ENCODE data around the gene TMEM163.

The TMEM163 gene

DNA sequence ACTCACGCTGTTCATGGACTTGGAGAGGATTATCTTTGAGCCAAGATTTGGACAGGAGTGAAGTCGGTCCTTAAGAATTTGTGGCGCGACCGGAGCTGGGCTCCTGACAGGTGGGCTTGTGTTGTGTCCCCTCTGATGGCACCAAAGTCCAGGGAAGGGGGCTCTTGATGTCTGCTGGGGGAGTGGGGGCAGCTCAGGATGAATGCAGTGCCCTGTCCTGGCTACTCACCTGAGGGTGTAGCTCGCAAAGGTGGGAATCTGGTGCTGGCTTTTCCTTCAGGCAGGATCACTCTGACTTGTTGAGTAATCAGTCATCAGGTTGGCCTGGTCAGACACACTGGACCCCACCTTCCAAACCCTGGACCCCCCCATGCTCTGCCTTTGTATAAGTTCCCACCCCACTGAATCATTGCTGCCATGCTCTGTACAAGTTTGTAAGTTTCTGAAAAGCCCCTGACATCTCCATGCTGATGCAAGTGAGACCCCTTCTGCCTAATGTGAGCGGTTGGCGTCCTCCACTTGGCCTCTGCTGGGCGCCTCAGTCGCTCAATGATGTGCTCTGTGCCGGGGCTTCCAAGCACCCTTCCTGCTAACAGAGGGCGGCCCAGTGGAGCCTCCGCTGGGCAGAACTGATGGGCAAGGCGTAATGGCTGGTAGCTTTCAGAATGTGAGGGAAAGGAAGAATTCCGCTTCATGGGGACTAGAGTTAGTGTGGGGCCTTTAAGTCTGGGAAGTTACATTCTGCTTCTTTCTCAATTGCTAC is 268.9 kb downstream of the TMEM163 start:
- FAIRE-seq (no peak), DNase-seq (ENCODE audit: extremely low spot score, insufficient read length, low read depth) (no peak)

DNA sequence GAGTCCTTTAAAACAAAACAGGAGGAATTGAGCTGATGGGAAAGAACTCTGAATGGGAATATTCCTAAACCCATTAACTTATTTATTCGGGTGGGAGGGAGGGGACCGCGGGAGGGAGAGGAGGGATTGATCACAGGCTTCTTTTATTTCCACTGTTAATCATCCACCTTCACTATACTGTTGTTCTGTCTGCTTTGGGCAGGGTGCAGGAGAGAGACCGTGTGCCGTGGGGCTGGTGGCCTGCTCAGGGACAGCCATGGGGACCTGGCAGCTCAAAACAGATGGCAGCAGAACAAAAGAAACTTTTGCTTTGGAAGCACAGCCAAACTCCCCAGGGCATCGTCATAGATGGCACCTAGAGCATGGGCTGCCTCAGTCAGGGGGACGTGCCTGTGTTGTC is 269.6 kb downstream of the TMEM163 start:
- FAIRE-seq: no peak
- no peak for DNase-seq (ENCODE audit: extremely low spot score, insufficient read length, low read depth)

DNA sequence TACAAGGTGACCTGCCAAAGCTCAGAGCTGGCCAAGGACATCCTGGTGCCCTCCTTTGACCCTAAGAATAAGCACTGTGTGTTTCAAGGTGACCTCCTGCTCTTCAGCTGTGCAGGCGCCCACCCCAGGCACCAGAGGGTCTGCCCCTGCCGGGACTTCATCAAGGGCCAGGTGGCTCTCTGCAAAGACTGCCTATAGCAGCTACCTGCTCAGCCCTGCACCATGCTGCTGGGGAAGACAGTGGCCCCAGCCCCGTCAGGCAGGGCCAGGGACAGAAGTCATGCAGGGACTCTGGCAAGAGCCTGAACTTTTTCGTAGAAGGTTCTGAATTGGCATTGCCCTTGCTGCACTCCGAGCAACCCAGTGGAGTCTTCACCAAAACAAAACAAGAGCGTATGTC is 270.1 kb downstream of the TMEM163 start:
- FAIRE-seq: no peak
- DNase-seq (ENCODE audit: extremely low spot score, insufficient read length, low read depth): no peak

DNA sequence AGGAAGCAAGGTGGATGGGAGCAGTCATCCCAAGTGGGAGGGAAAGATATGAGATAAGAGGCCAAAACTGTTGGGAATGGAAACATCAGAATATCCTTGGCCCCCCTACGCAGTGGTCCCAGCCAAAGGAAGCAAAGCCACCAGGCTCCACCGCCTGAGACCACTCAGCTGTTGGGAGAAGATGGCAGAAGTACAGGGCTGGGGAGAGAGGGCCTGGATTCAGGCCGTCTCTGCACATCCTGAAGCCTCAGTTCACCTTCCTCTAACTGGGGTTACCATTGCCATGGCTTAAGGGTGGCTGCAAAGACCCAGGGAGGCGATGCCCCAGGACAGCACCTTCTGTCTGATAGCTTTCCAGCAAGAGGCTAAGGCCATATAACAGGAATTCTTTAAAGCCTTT is 271.1 kb downstream of the TMEM163 start:
- FAIRE-seq: no peak
- DNase-seq (ENCODE audit: extremely low spot score, insufficient read length, low read depth): no peak

DNA sequence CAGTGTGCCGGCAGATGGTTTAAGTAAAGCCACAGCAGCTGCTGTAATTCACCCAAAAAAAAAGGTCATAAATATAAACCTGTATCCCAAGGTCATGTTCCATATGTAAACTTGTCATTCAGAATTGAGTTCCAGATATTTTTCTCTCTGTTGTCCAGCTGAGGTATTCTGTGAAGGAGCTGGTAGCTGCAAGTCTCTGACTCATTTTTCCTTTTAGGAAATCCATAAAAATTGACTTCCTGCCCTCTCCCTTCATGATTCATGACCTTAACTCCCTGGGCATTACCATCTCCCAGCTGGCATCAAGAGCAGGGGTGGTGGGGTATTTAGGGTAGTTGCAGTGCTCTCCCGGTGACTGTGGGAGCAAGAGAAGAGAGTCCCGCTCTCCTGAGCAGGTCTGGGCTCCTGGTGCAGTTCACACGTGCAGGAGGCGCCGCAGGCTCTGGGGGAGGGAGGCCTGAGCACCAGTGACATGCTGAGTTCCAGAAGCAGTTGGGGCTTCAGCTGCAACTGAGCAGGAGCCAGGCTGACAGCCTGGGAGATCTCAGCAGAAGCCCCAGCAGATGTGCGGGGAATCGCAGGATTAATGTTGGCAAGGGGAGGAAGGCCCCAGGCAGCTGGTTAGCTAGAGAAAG is 272.3 kb downstream of the TMEM163 start:
- no peak for FAIRE-seq
- no peak for DNase-seq (ENCODE audit: extremely low spot score, insufficient read length, low read depth)

DNA sequence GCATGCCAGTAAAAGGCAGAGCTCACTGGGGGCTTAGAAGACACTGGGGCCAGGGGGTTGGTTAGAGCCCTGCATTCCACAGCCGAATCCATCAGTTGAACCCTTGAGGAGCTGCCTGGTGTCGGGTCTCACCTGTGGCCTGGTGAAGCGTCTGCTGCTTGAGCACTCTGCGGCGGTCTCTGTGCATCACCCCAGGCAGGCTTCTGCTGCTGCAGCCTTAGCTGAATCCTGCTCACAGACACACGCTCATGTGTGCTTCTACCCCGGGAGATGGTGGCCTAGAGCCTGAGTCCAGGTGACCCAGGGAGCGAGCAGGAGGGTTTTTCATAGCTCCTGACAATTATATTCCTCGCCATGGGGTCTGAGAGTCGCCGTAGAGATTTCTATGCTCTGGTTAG is 272.8 kb downstream of the TMEM163 start:
- DNase-seq (ENCODE audit: extremely low spot score, insufficient read length, low read depth) (no peak), FAIRE-seq (no peak)

DNA sequence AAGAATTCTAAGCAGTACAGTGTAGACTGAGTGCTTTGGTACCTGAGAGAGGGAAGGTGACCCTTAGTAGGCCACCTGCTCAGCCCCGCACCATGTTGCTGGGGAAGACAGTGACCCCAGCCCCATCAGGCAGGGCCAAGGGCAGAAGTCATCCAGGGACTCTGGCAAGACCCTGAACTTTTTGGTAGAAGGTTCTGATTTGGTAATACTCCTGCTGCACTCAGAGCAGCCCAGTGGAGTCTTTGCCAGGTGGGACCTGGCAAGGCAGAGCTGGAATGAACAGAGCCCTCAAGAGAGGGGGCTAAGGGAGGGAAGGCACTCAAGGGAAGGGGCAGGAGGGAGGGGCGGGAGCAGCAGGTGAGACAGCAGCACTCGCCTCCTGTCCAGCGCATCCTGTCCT is 273.7 kb downstream of the TMEM163 start:
- FAIRE-seq: no peak
- DNase-seq (ENCODE audit: extremely low spot score, insufficient read length, low read depth): no peak

DNA sequence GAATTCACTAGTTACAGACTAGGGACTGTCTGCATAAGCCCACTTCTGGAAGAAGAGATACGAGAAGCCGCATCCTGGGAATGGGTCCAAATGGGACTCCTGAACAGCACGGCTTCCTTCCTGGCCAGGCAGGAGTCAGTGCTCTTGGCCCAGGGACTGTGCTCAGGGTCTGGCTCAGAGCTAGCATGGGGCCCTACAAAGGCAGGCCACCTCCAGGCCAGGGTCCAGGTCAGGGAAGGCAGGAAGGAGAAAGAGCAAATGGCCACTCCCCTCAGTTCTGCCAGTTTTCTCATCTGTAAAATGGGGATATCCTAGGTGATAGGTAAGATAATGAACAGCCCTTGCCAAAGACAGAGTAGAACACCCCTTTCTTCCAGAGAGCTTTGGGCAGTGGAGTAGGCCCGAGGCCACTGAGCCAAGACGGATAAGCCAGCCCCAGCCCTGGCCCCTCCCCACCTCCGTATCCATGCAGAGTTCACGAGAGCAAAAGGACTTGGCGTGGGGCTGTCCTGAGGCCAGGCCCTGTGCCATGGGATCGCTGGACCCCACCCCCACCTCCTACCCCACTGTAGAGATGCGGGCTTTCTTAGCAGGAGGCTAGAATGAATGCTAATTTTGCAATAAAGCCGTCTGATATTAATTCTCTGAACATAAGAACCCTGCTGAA is 274.9 kb downstream of the TMEM163 start:
- DNase-seq (ENCODE audit: extremely low spot score, insufficient read length, low read depth): no peak
- no peak for FAIRE-seq

DNA sequence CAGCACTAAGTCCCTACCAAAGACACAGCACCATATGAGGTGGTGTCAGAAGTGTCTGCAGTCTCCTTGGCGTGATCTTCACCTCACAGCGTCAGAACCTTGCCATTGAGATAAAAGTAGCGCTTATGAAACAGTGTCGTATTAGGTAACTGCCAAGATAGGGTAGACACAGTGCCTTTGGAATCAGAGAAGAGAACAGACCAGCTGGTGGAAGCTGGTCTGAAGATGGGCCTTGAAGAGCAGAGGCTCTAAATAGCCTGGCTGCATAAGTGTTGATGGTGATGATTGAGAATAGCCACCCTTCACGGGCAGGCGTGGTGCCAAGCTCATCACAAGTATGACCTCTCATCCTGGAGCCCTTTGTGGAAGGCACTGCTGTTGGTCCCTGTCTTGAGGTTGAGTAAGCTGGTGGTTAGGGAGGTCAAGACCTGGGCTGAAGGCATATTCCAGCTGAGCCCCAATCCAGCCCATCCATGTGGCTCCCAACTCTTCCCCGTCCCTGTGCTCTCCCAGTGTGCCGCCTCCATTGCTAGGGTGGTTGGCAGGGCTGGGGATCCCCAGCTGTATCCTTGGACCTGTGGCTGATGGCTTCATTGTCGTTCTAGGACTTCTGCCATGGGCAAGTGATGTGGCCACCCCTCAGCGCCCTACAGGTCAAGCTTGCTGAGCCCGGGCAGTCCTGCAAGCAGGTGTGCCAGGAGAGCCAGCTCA is 277.5 kb downstream of the TMEM163 start:
- DNase-seq (ENCODE audit: extremely low spot score, insufficient read length, low read depth): no peak
- no peak for FAIRE-seq

DNA sequence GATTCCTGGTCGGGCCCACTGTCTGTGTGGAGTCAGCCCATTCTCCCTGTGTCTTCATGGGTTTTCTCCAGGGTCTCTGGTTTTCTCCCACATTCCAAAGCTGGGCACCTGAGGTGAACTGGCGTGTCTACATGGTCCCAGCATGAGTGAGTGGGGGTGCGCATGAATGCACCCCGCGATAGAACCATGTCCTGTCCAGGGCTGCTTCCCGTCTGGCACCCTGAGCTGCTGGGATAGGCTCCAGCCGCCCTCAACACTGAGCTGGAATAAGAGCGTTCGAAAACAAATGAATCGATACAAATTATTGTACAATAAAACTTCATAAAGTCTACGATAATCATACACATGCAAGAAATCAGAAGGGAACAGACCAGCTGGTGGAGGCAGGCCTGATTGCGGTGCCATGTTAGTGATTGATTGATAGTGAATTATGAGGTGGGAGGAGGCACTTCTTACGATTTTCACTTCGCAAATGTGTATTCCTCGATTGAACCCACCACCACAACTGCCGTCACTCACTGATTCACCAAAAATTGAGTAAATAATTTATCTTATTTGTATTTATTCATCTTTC is 278.4 kb downstream of the TMEM163 start:
- FAIRE-seq: no peak
- no peak for DNase-seq (ENCODE audit: extremely low spot score, insufficient read length, low read depth)

DNA sequence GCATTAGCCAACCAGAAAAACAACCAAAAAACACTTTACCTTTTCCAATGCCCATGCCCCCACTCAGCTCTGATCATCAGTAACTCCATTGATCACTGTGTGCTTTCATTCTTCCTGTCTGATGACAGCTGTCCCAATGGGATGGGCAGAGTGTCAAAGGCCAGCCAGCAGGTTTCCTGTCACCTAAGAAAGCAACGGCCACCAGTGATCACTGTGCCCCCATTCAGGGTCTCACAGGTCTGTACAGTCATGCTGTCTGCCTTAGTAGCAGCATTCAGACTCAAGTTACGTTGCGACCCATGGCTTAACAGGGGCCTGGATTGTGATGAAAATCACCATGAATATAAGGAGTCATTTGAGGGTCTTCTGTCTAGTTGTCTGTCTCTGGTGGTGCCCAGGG is 280.4 kb downstream of the TMEM163 start:
- DNase-seq (ENCODE audit: extremely low spot score, insufficient read length, low read depth) (no peak), FAIRE-seq (no peak)

DNA sequence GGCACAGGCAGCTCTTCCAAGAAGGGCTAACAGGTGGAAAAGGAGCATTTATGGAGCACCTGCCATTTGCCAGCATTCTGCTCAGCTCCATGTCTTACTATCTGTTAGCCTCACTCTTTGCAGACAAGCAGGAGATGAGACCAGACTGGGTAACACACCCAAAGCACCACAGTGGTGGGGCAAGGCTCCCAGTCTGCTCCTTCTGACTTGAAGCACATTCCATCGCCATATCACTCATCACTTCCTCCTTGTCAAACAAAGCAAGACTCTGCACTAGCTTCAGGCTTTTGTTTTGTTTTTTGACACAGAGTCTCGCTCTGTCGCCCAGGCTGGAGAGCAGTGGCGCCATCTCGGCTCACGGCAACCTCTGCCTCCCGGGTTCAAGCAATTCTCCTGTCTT is 282.1 kb downstream of the TMEM163 start:
- DNase-seq (ENCODE audit: extremely low spot score, insufficient read length, low read depth) (no peak), FAIRE-seq (no peak)

DNA sequence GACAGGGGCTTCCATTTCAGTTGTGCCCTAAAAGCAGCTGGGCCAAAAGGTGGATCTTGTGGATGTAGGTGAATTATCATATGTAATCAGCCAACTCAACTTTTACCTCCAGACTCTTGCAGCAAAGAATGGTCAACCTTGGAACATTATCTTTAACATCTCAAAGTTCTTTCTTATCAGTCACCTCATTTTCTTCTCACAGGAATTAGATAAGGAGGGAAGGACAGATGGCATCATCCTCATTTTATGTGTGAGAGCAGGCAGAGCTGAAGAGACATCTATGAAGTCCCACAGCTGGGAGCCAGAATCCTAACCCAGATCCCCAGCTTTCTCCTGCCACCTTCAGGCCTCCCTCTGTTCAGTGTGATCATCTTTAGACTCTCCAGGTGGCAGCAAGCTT is 282.9 kb downstream of the TMEM163 start:
- no peak for FAIRE-seq

DNA sequence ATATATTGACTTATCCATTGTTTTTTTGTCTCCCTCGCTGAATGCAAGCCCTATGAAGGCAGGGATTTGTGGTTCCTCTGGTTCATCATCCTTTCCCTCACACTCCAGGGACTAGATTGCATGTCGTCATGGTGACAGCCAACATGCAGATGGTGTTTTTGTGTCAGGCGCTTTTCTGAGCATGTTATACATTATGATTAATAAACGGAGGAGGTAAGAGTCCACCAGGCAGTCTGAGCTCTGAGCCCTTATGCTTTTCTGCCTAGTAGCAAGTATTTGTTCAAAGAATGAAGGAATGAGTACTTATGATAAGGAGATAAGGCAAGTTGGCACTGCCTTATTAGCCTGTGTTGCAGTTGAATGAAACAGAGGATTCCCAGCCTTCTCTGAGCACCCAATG is 283.3 kb downstream of the TMEM163 start:
- DNase-seq (ENCODE audit: extremely low spot score, insufficient read length, low read depth): no peak

More for the DNA sequence above, 282.9 kb downstream of the TMEM163 start:
- no peak for DNase-seq (ENCODE audit: extremely low spot score, insufficient read length, low read depth)

DNA sequence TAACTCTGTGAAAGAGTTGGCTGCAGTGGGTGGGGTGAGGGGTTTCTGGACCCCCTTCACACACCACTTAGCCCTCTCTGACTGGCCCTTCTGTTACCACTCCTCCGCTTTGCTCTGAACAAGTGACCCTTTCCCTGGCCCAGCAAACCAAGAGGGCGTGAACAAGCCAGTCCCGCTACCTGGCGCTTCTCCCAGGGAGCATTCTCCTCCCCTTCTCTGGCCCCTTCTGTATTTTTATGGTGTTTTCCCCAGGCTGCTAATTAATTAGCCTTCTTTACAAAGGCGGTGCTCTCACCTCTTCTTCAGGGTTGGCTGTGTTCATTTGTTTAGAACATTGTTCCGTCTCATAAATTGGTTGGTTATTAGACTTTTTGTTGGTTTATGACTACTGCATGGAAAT is 284.8 kb downstream of the TMEM163 start:
- FAIRE-seq: no peak
- DNase-seq (ENCODE audit: extremely low spot score, insufficient read length, low read depth): no peak

More for the DNA sequence above, 283.3 kb downstream of the TMEM163 start:
- no peak for FAIRE-seq

DNA sequence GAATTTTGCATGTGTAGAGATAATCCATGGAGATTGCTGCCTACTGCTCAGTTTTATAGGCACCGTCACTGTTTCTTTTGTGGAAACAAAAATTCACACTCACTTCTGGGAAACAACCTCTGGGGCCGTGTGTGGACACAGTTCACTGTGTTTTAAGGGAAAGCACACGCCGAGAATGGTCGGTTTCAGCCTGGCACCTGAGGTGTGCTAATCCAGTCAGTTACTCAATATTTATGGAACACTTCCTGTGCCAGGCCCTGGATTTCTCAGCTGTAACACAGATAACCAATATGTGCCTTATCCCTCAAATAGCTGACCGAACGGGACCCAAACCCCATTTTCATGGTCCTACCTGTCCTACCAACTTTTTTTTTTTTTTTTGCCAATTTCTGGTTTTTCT is 285.3 kb downstream of the TMEM163 start:
- DNase-seq (ENCODE audit: extremely low spot score, insufficient read length, low read depth) (no peak), FAIRE-seq (no peak)

DNA sequence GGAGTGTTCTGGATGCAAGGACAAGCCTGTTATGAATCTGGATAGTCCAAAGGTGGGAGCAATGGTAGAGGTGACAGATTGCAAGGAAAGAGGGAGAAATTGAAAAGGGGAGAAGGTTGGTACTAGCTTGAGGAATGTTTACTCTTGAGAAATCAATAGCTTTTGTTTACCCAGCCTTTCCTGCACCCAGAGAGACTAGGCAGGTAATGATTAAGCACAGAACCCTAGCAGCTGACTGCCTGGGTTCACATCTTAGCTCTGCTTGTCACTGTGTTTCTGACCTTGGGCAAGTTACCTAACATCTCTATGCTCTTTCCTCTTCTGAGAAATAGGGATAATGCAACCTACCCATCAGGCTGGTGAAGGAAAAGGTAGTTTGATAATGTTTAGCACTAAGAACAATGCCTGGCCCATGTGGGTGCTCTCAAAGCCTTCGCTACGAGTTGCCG is 286.3 kb downstream of the TMEM163 start:
- DNase-seq (ENCODE audit: extremely low spot score, insufficient read length, low read depth) (no peak), FAIRE-seq (no peak)

DNA sequence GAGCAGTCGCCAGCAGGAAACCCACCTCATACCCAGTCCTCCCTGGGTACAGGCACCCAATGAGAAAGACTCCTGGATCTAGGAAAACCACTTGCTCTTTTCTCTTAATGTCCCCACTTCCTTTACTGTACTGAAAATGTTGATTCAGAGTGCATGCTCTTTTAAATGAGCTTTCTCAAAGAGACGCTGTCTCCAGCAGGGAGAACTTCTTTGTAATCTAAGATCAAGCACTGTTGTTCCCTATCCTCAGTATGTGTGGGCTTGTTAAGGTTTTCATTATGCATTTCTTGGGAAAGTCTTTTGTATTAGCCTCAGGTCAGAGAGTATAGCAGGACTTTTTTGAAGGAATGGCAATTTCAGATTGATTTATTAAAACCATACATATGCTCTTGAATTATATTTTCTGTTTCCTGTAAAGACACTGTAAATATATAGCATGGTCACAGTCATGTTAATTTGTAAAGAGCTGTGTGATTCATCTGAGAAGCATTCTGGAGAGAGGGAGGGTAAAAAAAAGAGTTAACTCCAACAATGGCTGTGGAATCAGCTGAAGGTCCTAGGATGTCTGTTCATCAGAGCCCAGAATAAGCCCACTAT is 286.9 kb downstream of the TMEM163 start:
- no peak for DNase-seq (ENCODE audit: extremely low spot score, insufficient read length, low read depth)
- FAIRE-seq: no peak

DNA sequence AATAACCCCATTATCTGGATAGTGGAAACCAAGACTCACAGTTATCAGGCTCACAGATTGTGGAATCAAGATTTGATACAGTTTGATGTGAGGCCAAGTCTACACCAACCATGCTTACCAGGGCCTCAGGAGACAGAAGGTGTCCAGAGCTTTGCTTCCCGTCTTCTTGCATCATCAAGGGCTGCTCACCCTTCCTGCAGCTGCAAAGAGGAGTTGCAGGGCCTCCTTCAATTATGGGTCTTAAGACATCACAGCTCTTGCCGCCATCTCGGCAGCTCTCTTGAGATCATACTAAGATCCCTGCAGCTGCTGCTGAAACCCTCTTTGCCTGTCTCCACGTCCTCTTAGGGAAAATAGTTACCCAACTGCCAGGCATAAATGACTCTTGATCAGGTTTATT is 288.9 kb downstream of the TMEM163 start:
- no peak for FAIRE-seq

DNA sequence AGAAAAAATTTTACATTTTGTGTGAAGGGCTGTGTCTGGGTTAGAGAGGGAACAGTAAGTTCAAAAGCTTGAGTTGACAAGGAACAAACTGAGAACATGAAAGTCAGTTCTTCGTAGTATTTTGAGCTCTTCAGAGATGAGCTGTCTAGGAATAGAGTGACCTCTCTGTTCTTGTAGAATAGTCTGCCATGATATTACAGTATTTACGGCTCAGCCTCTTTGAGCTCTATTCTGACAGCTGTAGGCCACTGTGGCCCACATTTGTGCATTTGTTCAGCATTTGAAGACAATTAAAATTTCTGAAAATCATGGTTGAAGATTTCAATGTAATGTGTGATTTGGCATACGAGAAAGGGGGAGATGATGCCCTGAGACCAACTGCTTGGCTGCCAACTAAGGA is 292.1 kb downstream of the TMEM163 start:
- no peak for FAIRE-seq

More for the DNA sequence above, 288.9 kb downstream of the TMEM163 start:
- no peak for DNase-seq (ENCODE audit: extremely low spot score, insufficient read length, low read depth)

More for the DNA sequence above, 292.1 kb downstream of the TMEM163 start:
- no peak for DNase-seq (ENCODE audit: extremely low spot score, insufficient read length, low read depth)
